Coronary artery (tissue), 2 donors: Measurements from ENCODE around the gene MTIF3.

Experiments used
- DNase-seq: peaks from one replicate; pipeline ENCODE4 v3.0.0-alpha.2; 2017; ENCODE audit warnings: low spot score
- H3K27ac ChIP-seq, 2 donors: fragments of 200-600 bp; sonication (generic); one replicate each; pipeline ENCODE4 v1.5.1; 2016 to 2019
- H3K4me3 ChIP-seq: fragments of 200-600 bp; sonication (generic); 2 replicates; pipeline ENCODE4 v1.5.1; 2016; ENCODE audit warnings: mild to moderate bottlenecking, moderate library complexity
- TF ChIP-seq, protein P1 (sequence below): fragments of 200-600 bp; sonication (generic); IDR thresholded peaks from one replicate; pipeline ENCODE4 v1.5.1; 2019; ENCODE audit warnings: antibody characterized with exemption

MTIF3 gene

DNA sequence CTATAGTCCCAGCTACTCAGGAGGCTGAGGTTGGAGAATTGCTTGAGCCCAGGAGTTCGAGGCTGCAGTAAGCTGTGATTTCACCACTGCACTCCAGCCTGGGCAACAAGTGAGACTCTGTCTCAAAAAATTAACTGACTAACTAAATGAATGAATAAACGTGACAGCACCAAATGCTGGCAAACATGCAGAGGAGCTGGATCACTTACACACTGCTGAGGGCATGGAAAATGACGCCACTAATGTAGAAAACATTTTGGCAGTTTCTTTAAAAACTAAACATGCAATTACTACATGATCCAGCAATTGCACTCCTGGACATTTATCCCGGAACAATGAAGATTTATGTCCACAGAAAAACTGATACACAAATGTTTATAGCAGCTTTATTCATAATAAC is 57.3 kb downstream of the MTIF3 start:
- no peak overlapping the region for H3K27ac ChIP-seq
- TF ChIP-seq, protein P1, sequence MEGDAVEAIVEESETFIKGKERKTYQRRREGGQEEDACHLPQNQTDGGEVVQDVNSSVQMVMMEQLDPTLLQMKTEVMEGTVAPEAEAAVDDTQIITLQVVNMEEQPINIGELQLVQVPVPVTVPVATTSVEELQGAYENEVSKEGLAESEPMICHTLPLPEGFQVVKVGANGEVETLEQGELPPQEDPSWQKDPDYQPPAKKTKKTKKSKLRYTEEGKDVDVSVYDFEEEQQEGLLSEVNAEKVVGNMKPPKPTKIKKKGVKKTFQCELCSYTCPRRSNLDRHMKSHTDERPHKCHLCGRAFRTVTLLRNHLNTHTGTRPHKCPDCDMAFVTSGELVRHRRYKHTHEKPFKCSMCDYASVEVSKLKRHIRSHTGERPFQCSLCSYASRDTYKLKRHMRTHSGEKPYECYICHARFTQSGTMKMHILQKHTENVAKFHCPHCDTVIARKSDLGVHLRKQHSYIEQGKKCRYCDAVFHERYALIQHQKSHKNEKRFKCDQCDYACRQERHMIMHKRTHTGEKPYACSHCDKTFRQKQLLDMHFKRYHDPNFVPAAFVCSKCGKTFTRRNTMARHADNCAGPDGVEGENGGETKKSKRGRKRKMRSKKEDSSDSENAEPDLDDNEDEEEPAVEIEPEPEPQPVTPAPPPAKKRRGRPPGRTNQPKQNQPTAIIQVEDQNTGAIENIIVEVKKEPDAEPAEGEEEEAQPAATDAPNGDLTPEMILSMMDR: no peak
- H3K4me3 ChIP-seq: no peak overlapping the region
- DNase-seq: no peak

- no peak overlapping the region for H3K27ac ChIP-seq
- DNase-seq: no peak
- no peak overlapping the region for H3K4me3 ChIP-seq
- TF ChIP-seq, protein P1: no peak
These were observed 58.9 kb downstream of the MTIF3 start for GRCh38 chr13:27391471-27391870.

- TF ChIP-seq, protein P1: no peak
- no peak for DNase-seq
- H3K4me3 ChIP-seq: no peak overlapping the region
- H3K27ac ChIP-seq: no peak overlapping the region
These were observed 60.5 kb downstream of the MTIF3 start for GRCh38 chr13:27389891-27390290.

DNA sequence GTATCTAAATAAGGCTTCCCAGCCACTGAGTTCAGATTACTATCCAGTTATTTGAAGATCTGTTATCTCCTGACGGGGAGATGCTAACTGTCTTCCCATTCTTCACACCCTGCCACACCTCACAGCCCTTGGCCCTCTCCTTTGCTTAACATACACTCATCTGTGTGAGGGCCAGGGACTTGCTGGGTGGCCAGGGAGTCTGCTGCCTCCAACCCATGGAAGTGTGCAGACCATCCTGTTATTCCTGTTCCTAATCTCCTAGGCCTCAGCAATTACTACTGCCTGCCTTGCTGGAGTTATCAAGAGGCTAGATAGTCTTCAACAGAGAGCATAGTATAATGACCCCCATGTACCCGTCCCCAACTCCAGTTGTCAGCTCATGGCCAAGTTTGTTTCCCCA is 62.1 kb downstream of the MTIF3 start:
- DNase-seq: no peak
- H3K27ac ChIP-seq: no peak overlapping the region
- H3K4me3 ChIP-seq: no peak overlapping the region
- TF ChIP-seq, protein P1: no peak
